Stimulated activated CD4-positive, alpha-beta T cell treated with anti-CD3 and anti-CD28 coated beads, Interleukin-1b, Interleukin-23, amount 100 ng/mL, for 24 hours (primary cell): Measurements from ENCODE around the gene TOP3B.
"Not testable (repeated sequence)": the region's sequence is repeated elsewhere in the genome, so short reads cannot be mapped to it uniquely, and the experiment has no call there.

Source experiments
- DNase-seq, 4 experiments: peaks; one replicate each; pipeline ENCODE4 v3.0.0-alpha.2; 2020; ENCODE audit warnings: low read depth in 4 of 4, low spot score in 1 of 4

Gene TOP3B

DNA sequence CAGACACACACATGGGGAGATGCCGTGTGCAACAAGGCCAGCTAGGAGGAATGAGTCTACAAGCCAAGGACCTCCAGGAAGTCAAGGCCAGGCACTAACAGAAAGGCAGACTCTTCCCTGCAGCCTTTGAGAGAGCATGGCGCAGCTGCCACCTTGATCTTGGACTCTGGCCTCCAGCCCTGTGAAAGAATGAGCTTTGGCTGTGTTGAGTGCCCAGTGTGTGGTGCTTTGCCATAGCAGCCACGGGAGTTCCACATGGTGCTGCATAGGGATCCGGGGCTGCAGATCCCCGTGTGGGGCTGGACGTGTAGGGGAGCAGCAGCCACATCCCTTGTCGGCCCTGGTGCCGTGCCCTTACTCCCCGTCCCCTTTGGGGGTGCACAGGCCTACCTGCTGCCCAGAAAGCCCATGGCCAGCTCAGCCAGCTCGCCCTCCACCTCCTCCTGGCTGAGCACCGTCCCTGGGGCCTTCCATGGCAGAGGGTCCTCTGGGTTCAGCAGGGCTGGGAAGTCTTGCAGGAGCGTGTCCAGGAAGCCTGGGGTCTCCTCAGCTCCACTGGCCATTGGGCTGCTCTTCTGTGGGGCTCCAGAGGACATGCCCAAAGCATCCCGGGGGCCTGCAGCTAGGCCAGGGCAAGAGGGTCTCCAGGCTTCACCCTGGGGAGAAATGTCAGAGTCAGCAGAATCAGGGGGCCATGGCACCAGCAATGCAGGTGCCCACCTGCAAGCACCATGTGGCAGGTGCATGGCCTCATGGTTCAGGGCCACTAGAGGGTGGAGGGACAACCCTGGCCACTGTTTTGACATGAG lies 36.9 kb downstream of the TOP3B start:
- no peak for DNase-seq

DNA sequence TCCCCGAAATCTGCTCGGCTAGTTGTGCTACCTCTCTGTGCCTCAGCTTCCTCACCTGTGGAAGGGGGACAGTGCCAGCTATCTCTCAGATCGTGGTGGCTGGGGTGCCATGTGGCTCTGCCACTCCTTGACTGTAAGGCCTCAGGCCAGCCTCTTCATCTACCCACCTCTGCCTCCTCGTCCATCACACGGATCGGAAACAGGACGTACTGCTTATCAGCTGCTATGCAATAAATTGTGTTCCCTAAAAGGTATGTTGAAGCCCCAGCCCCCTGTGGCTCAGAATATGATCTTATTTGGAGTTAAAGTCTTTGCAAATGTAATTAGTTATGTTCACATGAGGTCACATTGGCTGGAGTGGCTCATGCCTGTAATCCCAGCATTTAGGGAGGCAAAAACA lies 37.7 kb downstream of the TOP3B start:
- no peak for DNase-seq

DNA sequence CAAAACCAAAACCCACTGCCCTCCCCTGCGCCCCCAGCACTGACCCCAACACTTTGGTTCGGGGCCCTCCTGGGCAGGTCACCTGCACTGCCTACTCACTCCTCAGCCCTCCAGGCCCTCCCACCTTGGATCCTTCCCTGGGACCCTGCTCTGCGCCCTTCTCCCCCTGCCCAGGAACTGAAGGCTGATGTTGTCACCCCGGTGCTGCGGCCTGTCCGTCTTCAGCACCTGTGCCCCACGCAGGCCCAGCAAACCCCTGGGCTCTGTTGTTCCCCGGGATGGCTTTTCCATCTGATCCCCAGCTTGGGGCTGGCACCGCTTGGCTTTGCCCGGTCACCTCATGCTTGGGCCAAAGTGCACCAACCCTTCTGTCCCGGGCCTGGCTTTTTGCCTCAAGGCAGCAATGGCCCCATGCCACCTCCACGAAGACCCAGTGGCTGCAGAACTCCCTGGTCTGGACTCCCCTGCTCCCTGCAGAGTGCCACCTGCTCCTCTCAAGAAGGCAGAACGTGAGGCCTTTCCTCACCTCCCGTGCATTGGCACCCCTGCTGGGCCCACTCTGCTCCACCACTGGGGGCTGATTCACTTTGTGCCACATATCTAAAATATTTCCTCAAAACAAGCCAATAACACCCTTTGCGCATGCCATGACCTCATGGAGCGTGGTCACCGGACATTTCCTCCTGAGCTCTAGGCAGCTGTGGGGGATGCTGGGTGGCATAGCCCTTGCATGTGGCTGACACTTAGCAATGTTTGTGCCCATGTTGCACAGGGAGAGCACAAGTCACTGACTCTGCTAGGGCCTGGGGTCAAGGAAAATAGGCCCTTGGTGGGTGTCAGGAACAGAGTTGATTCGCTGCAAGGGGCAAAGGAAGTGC lies 38.8 kb downstream of the TOP3B start:
- DNase-seq = no peak

DNA sequence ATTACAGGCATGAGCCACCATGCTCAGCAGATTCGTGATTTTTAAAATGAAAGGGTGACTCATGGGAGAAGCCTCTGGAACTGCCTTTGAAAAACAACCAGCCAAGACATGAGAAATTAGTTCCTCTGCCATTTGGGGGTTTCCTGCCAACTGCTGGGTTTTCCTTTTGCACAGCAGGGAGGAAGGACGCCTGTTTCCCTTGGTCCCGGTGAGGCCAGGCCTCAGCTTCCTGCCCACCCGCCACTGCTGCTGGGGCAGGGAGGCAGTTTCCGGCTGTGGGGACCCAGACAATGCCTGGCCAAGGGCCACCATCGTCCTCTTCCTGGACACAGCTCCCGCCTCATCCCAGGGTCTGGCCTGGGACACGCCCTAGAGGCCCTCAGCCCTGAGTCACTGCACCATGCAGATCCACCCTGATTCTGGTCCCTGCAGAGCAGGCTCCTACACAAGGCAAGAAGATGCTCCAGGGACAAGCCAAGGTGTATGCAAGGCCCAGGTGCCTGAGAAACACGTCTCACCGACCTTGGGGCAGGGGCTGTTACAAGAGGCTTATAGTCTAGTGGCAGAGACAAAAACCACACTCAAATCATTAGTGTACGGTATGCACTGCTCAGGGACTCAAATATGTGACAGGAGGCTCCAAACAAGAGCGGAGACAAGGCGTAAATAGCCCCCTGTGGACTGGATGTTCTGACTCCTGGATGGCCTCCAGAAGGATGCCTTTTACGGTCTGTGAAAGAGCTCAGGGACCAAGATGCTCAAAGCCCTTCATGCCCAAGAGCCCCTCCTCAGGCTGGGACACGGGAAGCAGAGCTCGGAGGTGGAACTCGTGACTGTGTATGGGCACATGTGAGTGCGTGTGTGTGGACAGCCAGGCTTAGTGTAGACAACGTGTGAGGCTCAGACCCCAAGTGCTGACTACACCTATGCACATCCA lies 39.9 kb downstream of the TOP3B start:
- DNase-seq = peak in 1 of 4 experiments; percentile 9

DNA sequence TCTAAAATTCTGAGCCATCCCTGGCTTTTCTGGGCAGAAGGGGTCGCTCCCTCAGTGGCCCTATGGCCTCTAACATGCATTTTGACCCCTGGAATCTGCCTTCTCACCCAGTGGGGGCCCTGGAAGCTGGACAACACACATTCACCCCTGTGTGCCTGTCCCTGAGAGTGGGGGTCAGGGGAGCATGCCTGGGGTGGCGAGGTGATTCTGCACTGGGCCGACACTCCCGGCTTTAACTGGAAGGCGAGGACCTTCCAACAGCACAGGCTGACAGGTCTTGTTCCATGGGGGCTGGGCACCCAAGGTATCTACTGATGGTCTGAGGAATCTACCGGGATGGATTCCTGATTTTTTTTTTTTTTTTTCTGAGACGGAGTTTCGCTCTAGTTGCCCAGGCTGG lies 40.7 kb downstream of the TOP3B start:
- DNase-seq = no peak

DNA sequence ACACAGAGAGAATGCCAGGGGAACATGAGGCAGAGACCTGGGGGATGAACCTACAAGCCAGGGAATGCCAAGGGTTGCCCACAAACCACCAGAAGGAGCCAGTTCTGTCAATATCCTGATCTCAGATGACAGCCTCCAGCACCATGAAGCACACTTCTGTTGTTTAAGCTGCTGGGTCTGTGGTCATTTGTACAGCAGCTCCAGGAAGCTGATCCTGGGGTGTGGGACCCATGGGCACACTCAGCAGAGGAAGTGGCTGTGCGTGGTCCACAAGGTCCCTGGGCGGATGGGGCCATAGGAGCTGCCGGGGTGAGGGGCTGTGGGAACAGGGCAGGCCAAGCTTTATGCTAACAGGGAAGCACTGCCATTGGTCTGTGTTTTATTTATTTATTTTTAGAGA lies 42.1 kb downstream of the TOP3B start:
- DNase-seq = no peak

DNA sequence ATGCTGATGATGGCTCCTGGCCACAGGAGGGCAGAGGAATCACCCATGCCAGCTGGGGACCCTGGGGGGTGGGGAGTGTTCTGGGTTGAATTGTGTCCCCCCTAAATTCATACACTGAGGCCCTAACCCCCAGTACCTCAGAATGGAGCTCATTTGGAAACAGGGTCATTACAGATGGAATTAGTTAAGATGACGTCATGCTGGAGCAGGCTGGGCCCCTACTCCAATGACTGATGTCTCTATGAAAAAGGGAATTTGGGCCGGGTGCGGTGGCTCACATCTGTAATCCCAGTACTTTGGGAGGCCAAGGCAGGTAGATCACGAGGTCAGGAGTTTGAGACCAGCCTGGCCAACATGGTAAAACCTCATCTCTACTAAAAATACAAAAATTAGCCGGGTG lies 42.7 kb downstream of the TOP3B start:
- not testable (repeated sequence) for DNase-seq

DNA sequence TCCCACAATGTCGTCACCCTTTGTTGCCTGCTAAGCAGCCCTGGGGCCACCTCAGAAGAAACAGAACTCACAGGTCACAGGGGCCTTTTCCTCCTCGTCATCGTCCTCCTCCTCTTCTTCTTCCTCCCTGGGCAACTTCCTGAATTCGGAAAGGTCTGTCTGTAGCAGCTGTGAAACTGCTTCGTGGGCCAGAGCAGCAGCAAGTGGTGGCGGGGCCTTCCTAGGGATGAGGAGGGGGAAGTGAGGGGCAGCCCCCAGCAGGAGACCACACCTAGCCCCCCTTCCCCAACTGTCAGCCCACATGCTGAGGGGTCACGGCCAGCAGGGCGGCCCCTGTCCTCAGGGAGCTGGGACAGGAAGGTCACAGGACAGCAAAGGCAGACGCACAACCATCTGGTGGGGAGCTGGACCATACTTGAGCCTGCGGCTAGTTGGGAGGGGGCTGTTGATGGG lies 43.1 kb downstream of the TOP3B start:
- DNase-seq = no peak

DNA sequence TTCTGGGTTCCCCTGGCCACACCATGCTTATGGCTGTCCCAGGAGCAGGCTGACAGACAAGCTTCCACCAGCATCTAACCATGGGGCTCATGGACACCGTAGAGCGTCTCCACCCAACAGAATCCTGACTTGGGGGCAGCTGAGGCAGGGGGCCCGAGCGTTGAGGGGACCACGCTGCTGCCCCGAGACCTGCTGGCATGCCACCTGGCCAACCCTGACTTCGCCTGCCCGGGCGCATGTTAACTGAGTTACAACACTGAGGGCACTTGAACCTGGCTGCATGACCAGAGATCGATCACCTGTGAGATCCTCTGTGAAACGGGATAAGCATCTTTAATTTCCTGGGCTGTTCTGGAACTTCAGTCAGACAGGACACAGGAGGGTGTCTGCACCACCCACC lies 43.7 kb downstream of the TOP3B start:
- no peak for DNase-seq

DNA sequence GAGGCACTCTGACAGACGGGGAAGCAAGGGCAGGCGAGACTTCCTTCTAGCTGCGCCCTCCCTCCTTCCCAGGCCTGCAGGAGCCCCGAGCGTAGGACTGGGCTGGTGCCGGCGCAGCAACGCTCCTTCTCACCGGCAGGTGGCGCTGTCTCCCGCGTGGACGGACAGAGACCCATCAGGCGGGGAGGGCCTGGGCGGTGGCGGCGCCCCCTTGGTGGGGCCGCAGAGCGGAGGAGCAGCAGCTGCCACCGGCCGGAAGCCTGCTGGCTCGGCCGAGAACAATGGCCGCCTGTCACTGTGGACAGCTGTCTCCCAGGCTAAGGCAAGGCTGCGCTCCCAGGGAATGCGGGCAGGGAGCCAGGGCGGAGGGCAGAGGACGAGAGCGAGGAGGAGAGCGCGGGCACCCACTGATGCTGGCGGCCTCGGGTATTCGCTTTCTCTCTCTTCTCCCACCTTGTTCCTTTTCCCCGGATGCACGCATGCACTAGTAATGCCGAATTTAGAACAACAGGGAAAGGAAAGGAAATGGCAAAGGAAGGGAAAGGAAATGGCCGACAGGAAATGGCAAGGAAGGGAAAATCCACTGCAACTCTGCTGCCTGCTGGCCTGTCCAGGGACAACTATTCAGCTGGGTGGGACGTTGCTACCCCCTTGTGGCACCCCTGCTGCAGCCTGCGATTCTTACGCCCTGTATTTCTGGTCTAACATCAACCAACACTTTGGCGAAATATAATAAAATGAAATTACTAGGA lies 44.3 kb downstream of the TOP3B start:
- DNase-seq = peak; percentile 85 to 90 (median 87)

DNA sequence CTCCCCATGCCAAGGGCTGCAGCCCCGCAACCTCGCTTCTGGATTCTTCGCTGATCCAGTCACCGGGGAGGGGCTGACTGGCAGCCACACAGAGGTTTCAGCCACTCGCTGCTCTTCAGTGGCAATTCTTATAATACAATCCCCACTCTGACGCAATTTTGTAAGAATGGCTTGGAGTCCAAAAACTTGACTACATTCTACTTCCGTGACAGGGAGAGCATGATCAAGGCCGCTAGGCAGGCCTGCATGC lies 44.8 kb downstream of the TOP3B start:
- no peak for DNase-seq

DNA sequence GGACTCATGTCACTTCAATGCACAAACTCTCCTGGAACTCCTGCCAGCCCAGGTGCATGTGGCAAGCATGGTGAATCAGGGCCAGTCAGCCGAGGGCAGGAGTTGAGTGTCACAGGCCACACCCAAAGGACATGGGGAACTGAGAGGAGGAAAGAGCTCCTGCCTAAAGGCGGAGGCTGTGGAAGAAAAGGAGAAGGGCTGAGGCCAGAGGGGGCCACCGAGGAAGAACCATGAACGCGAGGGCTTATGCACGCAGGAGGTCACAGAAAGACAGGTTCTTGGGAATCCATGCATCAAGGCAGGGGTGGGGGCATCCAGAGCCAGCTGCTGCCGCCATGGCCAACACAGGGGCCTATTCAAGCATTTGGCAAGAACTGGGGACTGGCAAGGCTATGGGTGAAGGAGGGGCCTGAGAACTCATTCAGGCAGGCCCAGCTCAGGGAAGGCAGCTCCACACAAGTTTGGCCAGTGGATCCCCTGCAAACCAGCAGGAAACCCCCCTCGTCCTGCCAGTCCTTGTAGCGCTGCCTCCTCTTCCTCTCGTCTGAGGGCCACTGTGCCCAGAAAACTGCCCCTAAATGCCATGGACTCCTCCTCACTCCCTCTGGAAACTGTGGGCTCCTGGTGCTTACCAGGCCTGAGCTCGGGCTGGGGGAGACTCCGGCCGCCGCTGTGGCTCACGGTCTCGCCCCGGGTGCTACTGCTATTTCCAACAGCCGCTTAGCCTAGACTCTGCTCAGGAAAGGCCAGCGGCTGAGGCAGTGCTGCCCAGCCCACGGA lies 45.4 kb downstream of the TOP3B start:
- no peak for DNase-seq

DNA sequence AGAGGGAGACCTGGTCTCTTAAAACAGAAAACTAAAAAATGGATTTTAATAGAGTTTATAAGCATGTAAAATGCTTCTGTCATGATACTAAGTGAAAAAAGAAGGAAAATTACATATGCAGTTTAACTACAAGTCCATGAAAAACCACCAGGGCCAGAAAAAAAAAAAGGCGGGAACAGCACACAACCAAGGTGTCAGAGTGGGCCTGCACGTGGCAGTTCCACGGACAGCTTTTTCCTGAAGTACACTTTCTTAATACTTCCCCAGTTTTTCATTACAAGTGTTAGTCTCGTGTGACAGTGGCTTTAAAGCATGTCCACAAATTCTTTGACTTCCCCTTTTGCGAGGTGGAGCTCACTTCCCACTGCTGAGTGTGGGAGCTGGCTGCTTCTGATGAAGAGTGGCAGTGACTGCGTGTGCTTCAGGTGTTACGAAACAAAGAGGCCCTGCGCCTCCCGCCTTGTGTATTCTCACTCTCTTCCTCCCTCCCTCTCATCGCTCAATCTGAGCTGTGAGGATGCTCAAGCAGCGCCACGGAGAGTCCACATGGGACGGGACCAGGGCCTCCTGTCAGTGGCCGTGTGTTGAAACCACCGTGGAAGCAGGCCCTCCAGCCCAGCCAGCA lies 46.3 kb downstream of the TOP3B start:
- no peak for DNase-seq

DNA sequence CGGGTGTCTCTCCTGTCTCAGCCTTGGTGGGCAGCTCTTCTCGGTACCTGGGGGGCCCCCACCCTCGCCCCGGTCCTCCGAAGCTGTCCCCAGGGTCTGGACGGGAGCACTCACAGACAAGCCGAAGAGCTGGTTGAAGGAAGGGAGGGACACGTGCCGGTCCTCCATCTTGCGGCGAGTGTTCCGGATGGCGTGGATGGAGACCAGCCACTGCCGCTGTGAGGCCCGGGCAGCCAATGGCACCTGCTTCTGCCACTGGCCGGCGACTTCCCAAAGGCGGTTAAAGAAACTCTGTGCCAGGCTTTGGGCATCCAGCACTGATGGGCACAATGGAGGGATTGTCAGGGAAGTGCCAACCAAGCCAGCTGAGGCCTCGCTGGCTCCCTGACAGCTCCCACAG lies 48.7 kb downstream of the TOP3B start:
- no peak for DNase-seq

DNA sequence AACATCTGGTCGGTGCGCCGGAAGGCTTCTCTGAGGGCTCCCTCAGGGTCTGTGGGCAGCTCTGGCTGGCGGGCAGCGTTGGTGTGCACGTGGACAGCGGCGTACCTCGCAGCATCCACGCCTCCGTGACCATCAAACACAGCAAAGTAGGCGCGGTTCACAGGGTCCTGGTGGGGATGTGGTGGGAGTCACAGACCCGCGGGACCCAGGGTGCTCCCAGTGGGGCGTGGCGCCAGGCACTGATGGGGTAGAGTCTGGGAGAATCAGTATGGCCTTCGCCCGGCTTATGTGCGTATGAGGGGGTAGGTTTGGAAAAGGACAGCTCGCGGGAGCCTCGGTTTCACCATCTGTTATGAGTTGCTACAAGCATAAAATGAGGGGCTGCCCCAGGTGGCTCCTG lies 49.2 kb downstream of the TOP3B start:
- no peak for DNase-seq

DNA sequence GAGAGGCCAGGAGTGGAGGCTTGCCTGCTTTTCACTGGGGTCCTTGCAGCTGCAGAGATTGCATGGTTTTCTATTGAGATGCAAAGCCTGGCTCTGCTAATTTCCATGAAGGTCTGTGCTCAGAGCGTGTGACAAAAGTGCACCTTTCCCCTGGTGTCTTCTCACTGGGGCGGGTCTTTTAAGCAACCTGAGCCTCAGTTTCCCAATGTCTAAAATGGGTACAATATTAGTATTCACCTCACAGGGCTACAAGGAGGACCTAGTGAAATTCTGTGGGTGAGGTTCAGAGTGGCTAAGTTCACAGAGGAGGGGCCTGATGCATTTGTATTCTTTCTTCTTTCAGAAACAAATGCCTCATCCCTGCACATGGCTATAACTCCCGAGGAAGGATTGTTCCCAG lies 50.2 kb downstream of the TOP3B start:
- no peak for DNase-seq

DNA sequence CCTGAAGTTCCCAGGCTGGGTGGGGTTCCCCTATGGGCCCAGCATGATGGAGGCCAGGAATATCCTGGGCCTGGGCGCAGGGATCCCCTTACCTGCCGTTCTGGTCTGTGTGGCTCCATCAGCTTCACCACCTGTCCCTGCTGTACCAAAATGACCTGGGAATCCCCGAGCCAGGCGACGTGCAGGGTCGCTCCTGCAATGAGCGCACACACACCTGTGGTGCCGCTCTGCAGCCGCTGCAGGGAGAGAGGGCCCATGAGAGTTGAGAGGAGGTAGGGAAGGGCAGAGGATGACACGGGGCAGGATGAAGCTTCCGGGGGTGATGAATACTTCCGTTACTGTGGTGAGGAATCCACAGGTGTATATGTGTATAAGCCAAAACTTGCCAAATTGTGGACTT lies 51.5 kb downstream of the TOP3B start:
- no peak for DNase-seq

DNA sequence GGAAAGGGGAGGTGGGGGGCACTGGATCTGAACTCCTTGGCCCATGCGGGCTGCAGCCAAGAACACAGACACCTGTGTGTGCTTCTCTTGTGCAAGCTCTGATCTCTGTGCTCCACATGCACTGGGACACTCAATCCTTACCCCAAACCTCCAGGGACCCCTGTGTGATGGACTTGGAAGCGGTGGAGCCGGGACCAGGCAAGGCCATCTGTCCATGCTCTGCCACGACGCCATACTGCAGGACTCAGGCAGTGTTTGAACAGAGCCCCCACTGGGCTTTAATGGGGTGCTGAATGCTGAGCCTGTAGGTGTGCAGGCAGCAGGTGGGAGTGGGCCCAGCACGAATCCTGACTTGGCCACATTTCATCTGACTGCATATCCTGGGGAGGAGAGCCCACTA lies 53.3 kb downstream of the TOP3B start:
- DNase-seq = no peak

DNA sequence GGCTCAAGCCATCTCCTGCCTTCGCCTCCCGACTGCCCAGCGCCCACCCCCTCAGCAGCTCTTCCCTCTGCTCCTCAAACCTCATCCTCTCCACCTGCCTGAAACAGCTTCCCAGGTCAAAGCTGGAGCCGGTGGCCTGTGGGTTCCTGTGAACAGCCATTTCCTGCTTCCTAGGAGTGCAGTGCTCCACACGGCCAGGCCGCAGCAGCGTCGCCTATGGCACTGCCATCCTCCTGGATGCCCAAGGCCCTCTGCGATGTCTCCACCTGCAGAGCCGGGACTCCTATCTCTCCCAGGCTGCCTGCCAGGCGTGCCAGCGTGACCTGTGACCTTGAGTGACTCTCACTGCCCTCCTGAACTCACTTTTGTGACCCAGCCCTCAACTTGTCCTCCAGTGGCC lies 54.5 kb downstream of the TOP3B start:
- no peak for DNase-seq
